ENCODE results near the gene TRIM5.

The TRIM5 gene

GRCh38 chr11:5621580-5621979 lies 63.3 kb downstream of the TRIM5 start:
- CTCF ChIA-PET = interaction anchor here (1.2 to 1.3 kb wide), 2 partner anchors 22 to 63 kb away, joined by 3 to 4 read pairs; partner anchors contain the start of gene TRIM5
- TF ChIP-seq CTCF (IDR thresholded peaks at IDR 0.05; ENCODE audit: control extremely low read depth, extremely low read depth, low read depth, missing control alignments) = no peak
- POLR2A ChIA-PET = no interaction called here
- no peak for DNase-seq (ENCODE audit: extremely low spot score)

GRCh38 chr11:5620651-5621521 lies 64.0 kb downstream of the TRIM5 start:
- ChIA-PET CTCF (interaction anchor here (1.0 to 1.3 kb wide), 3 partner anchors 15 to 64 kb away, joined by 3 to 4 read pairs (median 3); partner anchors contain the start of gene TRIM5), POLR2A (no interaction called here)
- no peak for DNase-seq (ENCODE audit: extremely low spot score)
- no peak for TF ChIP-seq CTCF (IDR thresholded peaks at IDR 0.05; ENCODE audit: control extremely low read depth, extremely low read depth, low read depth, missing control alignments)

- ChIA-PET POLR2A (no interaction called here), CTCF (interaction anchor here (1.0 to 1.4 kb wide), 3 partner anchors 14 to 65 kb away, joined by 3 to 4 read pairs (median 4); no protein-coding TSS in a partner anchor)
- no peak for DNase-seq (ENCODE audit: extremely low spot score)
- TF ChIP-seq CTCF (IDR thresholded peaks at IDR 0.05; ENCODE audit: control extremely low read depth, extremely low read depth, low read depth, missing control alignments) = no peak
Observed at GRCh38 chr11:5618807-5619206, 66.1 kb downstream of the TRIM5 start.
